DOHH2 (cell line): Measurements from ENCODE around the gene REC8.

ENCODE experiments used
- CTCF ChIP-seq: fragments of 200-600 bp; sonication (generic); IDR thresholded peaks from one replicate; pipeline ENCODE4 v1.5.1; 2014; ENCODE audit warnings: antibody characterized with exemption, mild to moderate bottlenecking, low read depth, low read length; ENCODE audit not compliant: poor library complexity, severe bottlenecking
- EZH2phosphoT487 ChIP-seq: fragments of 200-600 bp; sonication (generic); IDR thresholded peaks from 2 replicates; pipeline ENCODE4 v1.6.1; 2017; ENCODE audit warnings: borderline replicate concordance, mild to moderate bottlenecking, antibody characterized with exemption, low read length, moderate library complexity, mixed read lengths

- TF ChIP-seq CTCF (no peak), EZH2phosphoT487 (no peak)
Measured at GRCh38 chr14:24224618-24225071, 52.8 kb downstream of the REC8 start.
